Hematopoietic multipotent progenitor cell treated with erythropoietin and hydrocortisone succinate and interleukin-3 and kit ligand, for 15 days (in vitro differentiated cells): Measurements from ENCODE around the gene GSE1.

Experiments used
- DNase-seq: peaks from one replicate; pipeline ENCODE4 v3.0.0-alpha.2; 2015; ENCODE audit warnings: low spot score

GSE1 gene

GRCh38 chr16:85612801-85613603 lies at the start of gene GSE1:
TSS of gene GSE1 (plus strand) at chr16:85613322. CDS start at chr16:85613392, 70 bp downstream.
- peak; percentile 80 for DNase-seq

- no peak for DNase-seq
Observed at GRCh38 chr16:85563515-85564276, 49.4 kb upstream of the GSE1 start.

GRCh38 chr16:85564277-85565051 lies 48.7 kb upstream of the GSE1 start:
- DNase-seq, result peak; percentile 67

- no peak for DNase-seq
Observed at GRCh38 chr16:85565340-85565739, 47.8 kb upstream of the GSE1 start.

GRCh38 chr16:85565801-85566526 lies 47.2 kb upstream of the GSE1 start:
- no peak for DNase-seq

- no peak for DNase-seq
Observed at GRCh38 chr16:85566561-85567100, 46.5 kb upstream of the GSE1 start.

GRCh38 chr16:85567101-85567866 lies 45.8 kb upstream of the GSE1 start:
- DNase-seq, result peak; percentile 53

GRCh38 chr16:85567935-85568334 lies 45.2 kb upstream of the GSE1 start:
- DNase-seq, result no peak

GRCh38 chr16:85568519-85568918 lies 44.6 kb upstream of the GSE1 start:
- peak; percentile 44 for DNase-seq

- no peak for DNase-seq
Observed at GRCh38 chr16:85569039-85569614, 44.0 kb upstream of the GSE1 start.

- DNase-seq, result no peak
Observed at GRCh38 chr16:85569615-85570212, 43.4 kb upstream of the GSE1 start.

- DNase-seq, result no peak
Observed at GRCh38 chr16:85570213-85570734, 42.8 kb upstream of the GSE1 start.

- DNase-seq, result peak; percentile 75
Observed at GRCh38 chr16:85570735-85571562, 42.2 kb upstream of the GSE1 start.

GRCh38 chr16:85571563-85571812 lies 41.6 kb upstream of the GSE1 start:
- no peak for DNase-seq

GRCh38 chr16:85571813-85572619 lies 41.1 kb upstream of the GSE1 start:
- DNase-seq, result no peak

- no peak for DNase-seq
Observed at GRCh38 chr16:85573045-85573695, 40.0 kb upstream of the GSE1 start.
